Astrocyte (in vitro differentiated cells and primary cell): ENCODE measurements around the gene PEX26. TPM values are rescaled to one million over a fixed set of nuclear protein-coding genes. Genes with fewer than 3 reads are reported as not detected.
A peak's percentile ranks its signal among the peaks of the same experiment; 100 is the strongest.

Source experiments
- DNase-seq: peaks from one replicate; pipeline ENCODE4 v3.0.0-alpha.2; 2010; ENCODE audit warnings: low read depth
- FAIRE-seq: peaks from 2 replicates; lab custom pipeline; 2011; peaks lifted over from hg19 to GRCh38; lab: Jason Lieb, UNC
- H2AFZ ChIP-seq: 2 replicates; pipeline ENCODE4 v1.6.0; 2012; ENCODE audit warnings: low read depth, low read length, inconsistent platforms
- H3K27ac ChIP-seq: 2 replicates; pipeline ENCODE4 v1.5.1; 2011; ENCODE audit warnings: low read depth, low read length, inconsistent platforms
- H3K27me3 ChIP-seq: 2 replicates; pipeline ENCODE4 v1.6.0; 2011; ENCODE audit warnings: low read length, inconsistent platforms; ENCODE audit not compliant: insufficient read depth
- H3K36me3 ChIP-seq: 2 replicates; pipeline ENCODE4 v1.5.1; 2011; ENCODE audit warnings: low read length, inconsistent platforms; ENCODE audit not compliant: insufficient read depth
- H3K4me1 ChIP-seq: 2 replicates; pipeline ENCODE4 v1.5.1; 2011; ENCODE audit warnings: low read length, inconsistent platforms; ENCODE audit not compliant: insufficient read depth
- H3K4me2 ChIP-seq: 2 replicates; pipeline ENCODE4 v1.6.0; 2012; ENCODE audit warnings: low read length, inconsistent platforms
- H3K4me3 ChIP-seq: 2 replicates; pipeline ENCODE4 v1.5.1; 2011; ENCODE audit warnings: low read depth, mild to moderate bottlenecking, low read length, inconsistent platforms; ENCODE audit not compliant: insufficient read depth
- H3K79me2 ChIP-seq: 2 replicates; pipeline ENCODE4 v1.6.0; 2012; ENCODE audit warnings: mild to moderate bottlenecking, low read length, inconsistent platforms; ENCODE audit not compliant: insufficient read depth
- H3K9ac ChIP-seq: 2 replicates; pipeline ENCODE4 v1.6.0; 2012; ENCODE audit warnings: mild to moderate bottlenecking, low read length, inconsistent platforms
- H3K9me3 ChIP-seq: 2 replicates; pipeline ENCODE4 v1.5.1; 2012; ENCODE audit warnings: low read depth, mild to moderate bottlenecking, low read length, inconsistent platforms; ENCODE audit not compliant: insufficient read depth
- H4K20me1 ChIP-seq: 2 replicates; pipeline ENCODE4 v1.6.0; 2012; ENCODE audit warnings: low read length, inconsistent platforms; ENCODE audit not compliant: insufficient read depth
- H3K27ac Mint-ChIP-seq: one replicate; pipeline ENCODE4 v1.8.0; 2021; ENCODE audit warnings: mild to moderate bottlenecking, mixed read lengths; ENCODE audit not compliant: unreplicated experiment
- H3K27me3 Mint-ChIP-seq: one replicate; pipeline ENCODE4 v1.8.0; 2021; ENCODE audit warnings: low read depth, mixed read lengths; ENCODE audit not compliant: unreplicated experiment
- H3K36me3 Mint-ChIP-seq: one replicate; pipeline ENCODE4 v1.8.0; 2021; ENCODE audit warnings: low read depth, mixed read lengths; ENCODE audit not compliant: unreplicated experiment
- H3K4me1 Mint-ChIP-seq: one replicate; pipeline ENCODE4 v1.8.0; 2021; ENCODE audit warnings: low read depth, mixed read lengths; ENCODE audit not compliant: unreplicated experiment
- H3K4me3 Mint-ChIP-seq: one replicate; pipeline ENCODE4 v1.8.0; 2021; ENCODE audit warnings: mild to moderate bottlenecking, moderate library complexity, mixed read lengths; ENCODE audit not compliant: unreplicated experiment
- H3K9me3 Mint-ChIP-seq: one replicate; pipeline ENCODE4 v1.8.0; 2021; ENCODE audit warnings: mild to moderate bottlenecking, mixed read lengths; ENCODE audit not compliant: unreplicated experiment
- CTCF ChIP-seq: IDR thresholded peaks from 2 replicates; pipeline ENCODE4 v1.5.1; 2011; ENCODE audit warnings: low read depth, mild to moderate bottlenecking, inconsistent platforms, low read length, moderate library complexity; ENCODE audit not compliant: insufficient read depth
- EZH2 ChIP-seq: IDR thresholded peaks from 2 replicates; pipeline ENCODE4 v1.6.1; 2012; ENCODE audit warnings: mild to moderate bottlenecking, low read length, inconsistent platforms; ENCODE audit not compliant: insufficient read depth
- total RNA-seq: library from RNA; stranded (reverse); gene quantifications from 2 replicates; pipeline ENCODE4 v1.2.1, GENCODE V29; 2021

Gene PEX26
- total RNA-seq, 1 donor from 2014 or later = 41.9 TPM

- Histone ChIP-seq H2AFZ (no peak overlapping the region), H3K9ac (peak overlapping the region; percentile 42), H3K79me2 (no peaks in the 10 kb centered on the region), H3K27ac (peak overlapping the region; percentile 67), H4K20me1 (no peaks in the 10 kb centered on the region), H3K36me3 (no peaks in the 10 kb centered on the region), H3K9me3 (no peaks in the 10 kb centered on the region), H3K4me2 (peak overlapping the region; percentile 35), H3K4me1 (peaks cover 41% of the 10 kb centered on the region), H3K4me3 (no peak overlapping the region), H3K27me3 (no peaks in the 10 kb centered on the region)
- H3K4me1 Mint-ChIP-seq = peaks cover 35% of the 10 kb centered on the region
- H3K36me3 Mint-ChIP-seq = peaks cover 3% of the 10 kb centered on the region
- TF ChIP-seq EZH2 (no peak), CTCF (no peak)
- no peak overlapping the region for H3K4me3 Mint-ChIP-seq
- H3K27ac Mint-ChIP-seq = peak overlapping the region; percentile 75
- H3K27me3 Mint-ChIP-seq = no peaks in the 10 kb centered on the region
- DNase-seq = no peak
- no peak for FAIRE-seq
- H3K9me3 Mint-ChIP-seq = peaks cover 1% of the 10 kb centered on the region
Observed at GRCh38 chr22:18056807-18057474, 20.8 kb upstream of the PEX26 start.

GRCh38 chr22:18057568-18058209, 20.1 kb upstream of the PEX26 start:
- Histone ChIP-seq H4K20me1 (no peaks in the 10 kb centered on the region), H3K9me3 (no peaks in the 10 kb centered on the region), H3K4me1 (peaks cover 41% of the 10 kb centered on the region), H3K36me3 (no peaks in the 10 kb centered on the region), H3K27me3 (no peaks in the 10 kb centered on the region), H3K79me2 (no peaks in the 10 kb centered on the region), H3K27ac (peak overlapping the region; percentile 67), H3K9ac (no peak overlapping the region), H3K4me2 (peak overlapping the region; percentile 16), H2AFZ (no peak overlapping the region), H3K4me3 (no peak overlapping the region)
- peaks cover 40% of the 10 kb centered on the region for H3K4me1 Mint-ChIP-seq
- FAIRE-seq (peak; percentile 84), DNase-seq (peak; percentile 100)
- H3K27ac Mint-ChIP-seq = peak overlapping the region; percentile 58
- no peak overlapping the region for H3K4me3 Mint-ChIP-seq
- no peak for TF ChIP-seq EZH2
- no peaks in the 10 kb centered on the region for H3K9me3 Mint-ChIP-seq
- no peaks in the 10 kb centered on the region for H3K27me3 Mint-ChIP-seq
- peaks cover 3% of the 10 kb centered on the region for H3K36me3 Mint-ChIP-seq

- FAIRE-seq (no peak), DNase-seq (no peak)
- no peaks in the 10 kb centered on the region for H3K79me2 ChIP-seq
- Mint-ChIP-seq H3K4me3 (no peak overlapping the region), H3K36me3 (peaks cover 3% of the 10 kb centered on the region), H3K27ac (no peak overlapping the region), H3K4me1 (peaks cover 44% of the 10 kb centered on the region), H3K9me3 (no peaks in the 10 kb centered on the region), H3K27me3 (no peaks in the 10 kb centered on the region)
- H3K27me3 ChIP-seq = no peaks in the 10 kb centered on the region
- no peak overlapping the region for H2AFZ ChIP-seq
- H3K27ac ChIP-seq = no peak overlapping the region
- no peak overlapping the region for H3K9ac ChIP-seq
- no peaks in the 10 kb centered on the region for H3K36me3 ChIP-seq
- H4K20me1 ChIP-seq = no peaks in the 10 kb centered on the region
- peaks cover 45% of the 10 kb centered on the region for H3K4me1 ChIP-seq
- H3K4me2 ChIP-seq = no peak overlapping the region
- TF ChIP-seq EZH2 (no peak), CTCF (no peak)
- no peak overlapping the region for H3K4me3 ChIP-seq
- H3K9me3 ChIP-seq = no peaks in the 10 kb centered on the region
Observed at GRCh38 chr22:18058371-18059093, 19.3 kb upstream of the PEX26 start.
